Fibroblast of lung (primary cell): ENCODE results near the gene UBE2QL1. TPM values are rescaled to one million over a fixed set of nuclear protein-coding genes. Genes with fewer than 3 reads are reported as not detected.

Experiments
- DNase-seq, 2 donors: peaks; one replicate each; pipeline versions ENCODE4 v3.0.0 to v3.0.0-alpha.2; 2010; ENCODE audit warnings: low read depth in 2 of 2
- H2AFZ ChIP-seq: 2 replicates; pipeline ENCODE4 v1.5.1; 2012; ENCODE audit warnings: low read length, control low read depth, inconsistent platforms
- H3K27ac ChIP-seq: 2 replicates; pipeline ENCODE4 v1.5.1; 2011; ENCODE audit warnings: low read length, control low read depth; ENCODE audit not compliant: insufficient read depth
- H3K27me3 ChIP-seq: 2 replicates; pipeline ENCODE4 v1.5.1; 2011; ENCODE audit warnings: mild to moderate bottlenecking, low read length; ENCODE audit not compliant: control insufficient read depth, insufficient read depth
- H3K36me3 ChIP-seq: 2 replicates; pipeline ENCODE4 v1.5.1; 2011; ENCODE audit warnings: low read length; ENCODE audit not compliant: control insufficient read depth, insufficient read depth
- H3K4me1 ChIP-seq: 2 replicates; pipeline ENCODE4 v1.5.1; 2011; ENCODE audit warnings: low read length; ENCODE audit not compliant: control insufficient read depth, insufficient read depth; ENCODE audit errors: extremely low read depth
- H3K4me2 ChIP-seq: 2 replicates; pipeline ENCODE4 v1.5.1; 2011; ENCODE audit warnings: low read length, control low read depth; ENCODE audit not compliant: insufficient read depth; ENCODE audit errors: extremely low read depth
- H3K4me3 ChIP-seq, 4 experiments: fragments of 200-600 bp in 1 of 4; sonication (generic) in 1 of 4; replicated peaks in 1 of 4; 2 replicates each; pipeline ENCODE4 v1.5.1; 2011 to 2016; ENCODE audit warnings: low read length in 4 of 4, low read depth in 3 of 4, mild to moderate bottlenecking in 3 of 4, control low read depth in 2 of 4, inconsistent platforms in 1 of 4, mixed read lengths in 1 of 4; ENCODE audit not compliant: insufficient read depth in 1 of 4; ENCODE audit errors: control extremely low read depth in 1 of 4
- H3K79me2 ChIP-seq: 2 replicates; pipeline ENCODE4 v1.5.1; 2012; ENCODE audit warnings: mild to moderate bottlenecking, low read length, inconsistent platforms; ENCODE audit not compliant: control insufficient read depth, insufficient read depth
- H3K9ac ChIP-seq: 2 replicates; pipeline ENCODE4 v1.5.1; 2011; ENCODE audit warnings: mild to moderate bottlenecking, low read length, control low read depth; ENCODE audit not compliant: insufficient read depth
- H3K9me3 ChIP-seq: 2 replicates; pipeline ENCODE4 v1.5.1; 2012; ENCODE audit warnings: low read depth, low read length; ENCODE audit not compliant: control insufficient read depth, insufficient read depth
- H4K20me1 ChIP-seq: 2 replicates; pipeline ENCODE4 v1.5.1; 2011; ENCODE audit warnings: low read length; ENCODE audit not compliant: control insufficient read depth, insufficient read depth; ENCODE audit errors: extremely low read depth
- EZH2 ChIP-seq: IDR thresholded peaks from 2 replicates; pipeline ENCODE4 v1.5.1; 2012; ENCODE audit warnings: low read length, control low read depth, mild to moderate bottlenecking; ENCODE audit errors: missing control alignments
- polyA plus RNA-seq, 2 donors: library from polyadenylated mRNA; depleted of rRNA in 1 of 2; stranded (reverse) in 1 of 2; unstranded in 1 of 2; fragments of >200 nt; gene quantifications; 2 replicates each; pipeline ENCODE4 v1.2.1, GENCODE V29; 2011 to 2012; ENCODE audit warnings: missing spikeins in 1 of 2
- total RNA-seq: library from RNA; depleted of rRNA; stranded (reverse); fragments of >200 nt; gene quantifications from 2 replicates; pipeline ENCODE4 v1.2.1, GENCODE V29; 2014
- TF ChIP-seq, protein P1 (sequence below), 2 donors: IDR thresholded peaks in 1 of 2; conservative IDR thresholded peaks in 1 of 2; 1 replicate in 1 of 2; 2 replicates in 1 of 2; pipeline ENCODE4 v1.5.1; 2011 to 2012; ENCODE audit warnings: low read length in 2 of 2, control low read depth in 1 of 2, inconsistent platforms in 1 of 2, low read depth in 1 of 2, mild to moderate bottlenecking in 1 of 2

Gene UBE2QL1
- total and polyA plus RNA-seq, 2 donors (not counting 1 experiment from before 2014, with no cell fraction given), result not detected

DNA sequence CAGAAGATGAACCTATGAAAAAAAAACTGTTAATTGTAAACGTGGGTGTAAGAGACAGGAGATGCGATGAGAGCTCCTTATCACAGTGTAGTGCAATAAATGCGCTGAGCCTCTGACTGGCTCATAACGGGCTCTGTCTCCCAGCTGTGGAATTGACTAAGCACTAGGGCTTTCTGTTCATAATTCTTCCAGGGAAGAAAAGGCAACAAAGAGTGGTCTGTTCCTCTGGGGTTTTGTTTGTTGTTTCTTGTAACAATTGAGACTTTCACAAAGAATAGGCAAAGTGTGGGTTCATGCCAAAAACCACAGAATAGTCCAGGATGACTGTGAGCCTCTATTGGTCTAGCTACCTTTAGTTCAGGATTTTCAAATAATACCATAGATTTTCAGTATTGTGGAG, 39.4 kb downstream of the UBE2QL1 start:
- no peaks in the 10 kb centered on the region for H4K20me1 ChIP-seq
- H3K4me1 ChIP-seq, result no peaks in the 10 kb centered on the region
- no peaks in the 10 kb centered on the region for H3K27me3 ChIP-seq
- H3K9ac ChIP-seq, result no peak overlapping the region
- H3K4me2 ChIP-seq, result no peak overlapping the region
- no peak overlapping the region for H3K4me3 ChIP-seq
- H3K9me3 ChIP-seq, result no peaks in the 10 kb centered on the region
- H2AFZ ChIP-seq, result no peak overlapping the region
- DNase-seq, result peak in 1 of 2 donors; percentile 7
- no peak overlapping the region for H3K27ac ChIP-seq
- no peaks in the 10 kb centered on the region for H3K36me3 ChIP-seq
- H3K79me2 ChIP-seq, result no peaks in the 10 kb centered on the region
- no peak for TF ChIP-seq EZH2
- TF ChIP-seq, protein P1, sequence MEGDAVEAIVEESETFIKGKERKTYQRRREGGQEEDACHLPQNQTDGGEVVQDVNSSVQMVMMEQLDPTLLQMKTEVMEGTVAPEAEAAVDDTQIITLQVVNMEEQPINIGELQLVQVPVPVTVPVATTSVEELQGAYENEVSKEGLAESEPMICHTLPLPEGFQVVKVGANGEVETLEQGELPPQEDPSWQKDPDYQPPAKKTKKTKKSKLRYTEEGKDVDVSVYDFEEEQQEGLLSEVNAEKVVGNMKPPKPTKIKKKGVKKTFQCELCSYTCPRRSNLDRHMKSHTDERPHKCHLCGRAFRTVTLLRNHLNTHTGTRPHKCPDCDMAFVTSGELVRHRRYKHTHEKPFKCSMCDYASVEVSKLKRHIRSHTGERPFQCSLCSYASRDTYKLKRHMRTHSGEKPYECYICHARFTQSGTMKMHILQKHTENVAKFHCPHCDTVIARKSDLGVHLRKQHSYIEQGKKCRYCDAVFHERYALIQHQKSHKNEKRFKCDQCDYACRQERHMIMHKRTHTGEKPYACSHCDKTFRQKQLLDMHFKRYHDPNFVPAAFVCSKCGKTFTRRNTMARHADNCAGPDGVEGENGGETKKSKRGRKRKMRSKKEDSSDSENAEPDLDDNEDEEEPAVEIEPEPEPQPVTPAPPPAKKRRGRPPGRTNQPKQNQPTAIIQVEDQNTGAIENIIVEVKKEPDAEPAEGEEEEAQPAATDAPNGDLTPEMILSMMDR (conservative IDR thresholded peaks at IDR 0.05 in 1 of 2, IDR thresholded peaks at IDR 0.05 in 1 of 2; ENCODE audit: low read depth in 1 of 2, low read length in 2 of 2), result no peak

DNA sequence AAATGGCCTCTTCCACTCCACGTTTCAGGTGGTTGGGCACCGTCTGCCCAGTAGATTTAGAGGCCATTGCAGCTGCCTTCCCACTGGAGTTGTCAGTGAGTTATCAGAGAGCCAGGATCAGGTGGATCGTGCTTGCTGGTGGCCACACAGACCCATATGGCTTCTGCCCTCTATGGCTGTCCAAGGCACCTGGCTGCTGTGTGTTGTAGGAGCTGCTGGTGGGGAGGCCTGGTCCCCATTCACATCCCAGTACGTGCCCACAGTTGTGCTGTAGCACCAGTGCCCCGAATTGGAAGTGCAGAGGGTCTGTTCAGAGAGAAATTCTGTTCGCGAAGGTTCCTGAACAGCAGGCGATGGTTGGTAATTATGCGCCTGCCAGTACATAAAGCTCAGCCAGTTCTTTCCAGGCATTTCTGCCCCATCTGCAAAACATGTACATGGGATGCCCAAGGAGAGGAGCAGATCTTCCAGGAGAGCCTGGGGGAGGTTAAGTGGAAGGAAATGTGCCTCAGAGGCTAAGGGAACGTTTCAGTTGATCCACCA, 41.1 kb downstream of the UBE2QL1 start:
- H3K9me3 ChIP-seq, result no peaks in the 10 kb centered on the region
- H3K36me3 ChIP-seq, result no peaks in the 10 kb centered on the region
- no peak overlapping the region for H3K4me2 ChIP-seq
- H4K20me1 ChIP-seq, result no peaks in the 10 kb centered on the region
- no peaks in the 10 kb centered on the region for H3K4me1 ChIP-seq
- H2AFZ ChIP-seq, result no peak overlapping the region
- H3K4me3 ChIP-seq, result no peak overlapping the region
- no peaks in the 10 kb centered on the region for H3K79me2 ChIP-seq
- no peak overlapping the region for H3K9ac ChIP-seq
- TF ChIP-seq EZH2, result no peak
- TF ChIP-seq, protein P1 (conservative IDR thresholded peaks at IDR 0.05 in 1 of 2, IDR thresholded peaks at IDR 0.05 in 1 of 2; ENCODE audit: low read depth in 1 of 2, low read length in 2 of 2), result no peak
- no peak for DNase-seq
- no peak overlapping the region for H3K27ac ChIP-seq
- no peaks in the 10 kb centered on the region for H3K27me3 ChIP-seq

DNA sequence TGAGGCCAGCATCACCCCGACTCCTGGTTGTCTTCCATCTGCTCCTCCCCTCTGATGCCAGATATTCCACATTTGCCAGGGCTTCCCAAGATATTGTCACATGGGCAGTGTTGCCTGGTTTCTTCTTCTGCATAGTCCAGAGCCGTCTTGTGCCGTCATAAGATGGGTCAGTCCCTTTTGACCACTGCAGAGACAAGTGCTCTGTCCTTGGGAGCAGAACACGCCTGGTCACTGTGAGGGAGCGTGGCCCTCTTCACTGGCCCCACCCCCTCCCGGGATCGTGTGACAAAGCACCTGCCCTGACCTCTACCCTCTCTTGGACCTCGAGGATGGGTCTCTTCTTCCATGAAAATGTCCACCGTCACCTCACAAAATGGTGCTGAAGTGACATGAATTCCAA, 41.6 kb downstream of the UBE2QL1 start:
- no peak for DNase-seq
- TF ChIP-seq EZH2, result no peak
- TF ChIP-seq, protein P1 (conservative IDR thresholded peaks at IDR 0.05 in 1 of 2, IDR thresholded peaks at IDR 0.05 in 1 of 2; ENCODE audit: low read depth in 1 of 2, low read length in 2 of 2), result no peak
- no peaks in the 10 kb centered on the region for H3K79me2 ChIP-seq
- H3K4me1 ChIP-seq, result no peaks in the 10 kb centered on the region
- H4K20me1 ChIP-seq, result no peaks in the 10 kb centered on the region
- H3K9me3 ChIP-seq, result no peaks in the 10 kb centered on the region
- no peaks in the 10 kb centered on the region for H3K27me3 ChIP-seq
- H3K9ac ChIP-seq, result no peak overlapping the region
- H2AFZ ChIP-seq, result no peak overlapping the region
- no peak overlapping the region for H3K4me2 ChIP-seq
- H3K27ac ChIP-seq, result no peak overlapping the region
- no peaks in the 10 kb centered on the region for H3K36me3 ChIP-seq
- no peak overlapping the region for H3K4me3 ChIP-seq
